Chondrocyte (in vitro differentiated cells): ENCODE measurements around the gene ARMC9. TPM values are rescaled to one million over a fixed set of nuclear protein-coding genes. Genes with fewer than 3 reads are reported as not detected.

Source experiments
- DNase-seq: peaks from one replicate; pipeline ENCODE4 v3.0.0; 2021; ENCODE audit warnings: mixed read lengths, low spot score
- H3K27ac Mint-ChIP-seq: one replicate; pipeline ENCODE4 v1.8.0; 2021; ENCODE audit warnings: mild to moderate bottlenecking, moderate library complexity, mixed read lengths; ENCODE audit not compliant: unreplicated experiment
- H3K27me3 Mint-ChIP-seq: 2 replicates; pipeline ENCODE4 v1.8.0; 2021; ENCODE audit warnings: low read depth, mixed read lengths
- H3K36me3 Mint-ChIP-seq: 2 replicates; pipeline ENCODE4 v1.8.0; 2021; ENCODE audit warnings: low read depth, mixed read lengths
- H3K4me1 Mint-ChIP-seq: 2 replicates; pipeline ENCODE4 v1.8.0; 2021; ENCODE audit warnings: low read depth, mild to moderate bottlenecking, mixed read lengths
- H3K4me3 Mint-ChIP-seq: one replicate; pipeline ENCODE4 v1.8.0; 2021; ENCODE audit warnings: mild to moderate bottlenecking, moderate library complexity, mixed read lengths; ENCODE audit not compliant: unreplicated experiment
- H3K9me3 Mint-ChIP-seq: 2 replicates; pipeline ENCODE4 v1.8.0; 2021; ENCODE audit warnings: low read depth, mixed read lengths
- total RNA-seq: library from RNA; stranded (reverse); gene quantifications from 3 replicates; pipeline ENCODE4 v1.2.1, GENCODE V29; 2021
- TF ChIP-seq, protein P1 (sequence below): fragments of 200-600 bp; sonication (generic); IDR thresholded peaks from 2 replicates; pipeline ENCODE4 v1.5.0; 2021; ENCODE audit warnings: antibody characterized with exemption, mild to moderate bottlenecking, moderate library complexity

The ARMC9 gene
- total RNA-seq, 1 donor from 2014 or later = 188 TPM

DNA sequence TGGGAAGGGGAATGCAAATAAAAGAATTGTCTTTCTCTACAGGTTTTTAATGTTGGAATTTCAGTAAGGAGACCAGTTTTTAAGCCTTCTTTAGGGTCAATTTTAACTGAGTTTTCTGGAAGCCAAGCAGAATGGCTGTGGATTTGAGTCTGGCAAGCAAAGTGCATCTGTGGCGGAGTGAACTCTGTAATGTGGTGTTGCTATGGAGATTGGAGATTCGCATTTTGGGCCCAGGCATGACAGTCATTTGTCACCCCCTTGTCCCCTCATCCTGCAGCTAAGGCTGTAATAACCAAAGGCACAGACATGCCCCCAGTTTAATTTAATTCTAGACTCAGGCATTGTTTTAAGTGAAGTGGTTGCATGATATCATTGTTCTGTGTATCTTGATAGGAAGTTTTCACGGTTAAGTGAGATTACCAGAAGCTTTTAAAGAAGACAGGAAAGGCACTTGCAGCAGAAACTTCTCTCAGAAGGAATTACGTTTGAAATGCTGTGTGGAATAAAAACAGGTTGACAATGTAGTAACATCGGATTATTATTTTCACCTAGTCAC lies 30.6 kb downstream of the ARMC9 start:
- no peak overlapping the region for H3K4me3 Mint-ChIP-seq

DNA sequence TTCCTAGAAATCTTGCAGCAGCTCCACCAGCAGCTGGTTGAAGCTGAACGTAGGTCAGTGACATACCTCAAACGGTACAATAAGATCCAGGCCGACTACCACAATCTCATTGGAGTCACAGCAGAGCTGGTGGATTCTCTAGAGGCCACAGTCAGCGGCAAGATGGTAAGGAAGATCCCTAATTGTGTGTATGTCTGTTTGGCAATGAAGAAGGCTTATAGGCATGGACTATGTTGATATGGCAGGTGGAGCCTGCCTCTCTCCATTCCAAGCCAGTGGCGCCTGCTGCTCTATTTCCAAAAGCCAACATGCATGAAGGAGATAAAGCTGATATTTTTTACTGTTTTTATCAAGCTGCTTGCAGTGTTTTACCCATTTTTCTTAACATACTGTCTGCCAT lies 36.8 kb downstream of the ARMC9 start:
- DNase-seq = no peak
- TF ChIP-seq, protein P1, sequence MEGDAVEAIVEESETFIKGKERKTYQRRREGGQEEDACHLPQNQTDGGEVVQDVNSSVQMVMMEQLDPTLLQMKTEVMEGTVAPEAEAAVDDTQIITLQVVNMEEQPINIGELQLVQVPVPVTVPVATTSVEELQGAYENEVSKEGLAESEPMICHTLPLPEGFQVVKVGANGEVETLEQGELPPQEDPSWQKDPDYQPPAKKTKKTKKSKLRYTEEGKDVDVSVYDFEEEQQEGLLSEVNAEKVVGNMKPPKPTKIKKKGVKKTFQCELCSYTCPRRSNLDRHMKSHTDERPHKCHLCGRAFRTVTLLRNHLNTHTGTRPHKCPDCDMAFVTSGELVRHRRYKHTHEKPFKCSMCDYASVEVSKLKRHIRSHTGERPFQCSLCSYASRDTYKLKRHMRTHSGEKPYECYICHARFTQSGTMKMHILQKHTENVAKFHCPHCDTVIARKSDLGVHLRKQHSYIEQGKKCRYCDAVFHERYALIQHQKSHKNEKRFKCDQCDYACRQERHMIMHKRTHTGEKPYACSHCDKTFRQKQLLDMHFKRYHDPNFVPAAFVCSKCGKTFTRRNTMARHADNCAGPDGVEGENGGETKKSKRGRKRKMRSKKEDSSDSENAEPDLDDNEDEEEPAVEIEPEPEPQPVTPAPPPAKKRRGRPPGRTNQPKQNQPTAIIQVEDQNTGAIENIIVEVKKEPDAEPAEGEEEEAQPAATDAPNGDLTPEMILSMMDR = no peak
- H3K4me3 Mint-ChIP-seq = no peak overlapping the region
- H3K27me3 Mint-ChIP-seq = no peaks in the 10 kb centered on the region
- no peaks in the 10 kb centered on the region for H3K9me3 Mint-ChIP-seq
- H3K4me1 Mint-ChIP-seq = peaks cover 3% of the 10 kb centered on the region
- H3K36me3 Mint-ChIP-seq = peaks cover 23% of the 10 kb centered on the region
- no peak overlapping the region for H3K27ac Mint-ChIP-seq

More for the DNA sequence above, 30.6 kb downstream of the ARMC9 start:
- TF ChIP-seq, protein P1 = no peak
- no peak for DNase-seq
- Mint-ChIP-seq H3K4me1 (peaks cover 43% of the 10 kb centered on the region), H3K27ac (peak overlapping the region; percentile 68), H3K36me3 (peaks cover 19% of the 10 kb centered on the region), H3K27me3 (no peaks in the 10 kb centered on the region), H3K9me3 (no peaks in the 10 kb centered on the region)

DNA sequence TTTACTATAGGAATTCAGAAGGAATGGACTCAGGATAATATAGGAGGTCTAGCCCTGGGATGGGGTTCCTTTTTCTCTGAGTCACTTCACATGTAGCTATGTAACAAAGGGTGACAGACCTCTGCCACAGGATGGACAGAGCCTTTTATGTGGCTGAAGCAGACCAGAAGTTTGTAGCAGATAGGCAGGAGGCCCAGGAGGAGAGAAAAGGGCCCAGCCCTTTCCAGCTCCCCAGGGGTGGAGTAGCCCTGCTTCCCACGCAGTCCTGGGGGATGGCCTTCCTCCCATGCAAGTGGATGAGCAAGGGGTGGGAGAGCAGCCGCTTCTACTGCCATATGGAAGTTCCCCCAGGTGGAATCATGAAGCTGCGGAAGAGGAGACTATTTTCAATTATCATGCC lies 40.3 kb downstream of the ARMC9 start:
- Mint-ChIP-seq H3K27me3 (no peaks in the 10 kb centered on the region), H3K4me1 (peaks cover 6% of the 10 kb centered on the region), H3K36me3 (peaks cover 35% of the 10 kb centered on the region), H3K4me3 (no peak overlapping the region), H3K27ac (no peak overlapping the region), H3K9me3 (no peaks in the 10 kb centered on the region)
- DNase-seq = no peak
- TF ChIP-seq, protein P1 = no peak

DNA sequence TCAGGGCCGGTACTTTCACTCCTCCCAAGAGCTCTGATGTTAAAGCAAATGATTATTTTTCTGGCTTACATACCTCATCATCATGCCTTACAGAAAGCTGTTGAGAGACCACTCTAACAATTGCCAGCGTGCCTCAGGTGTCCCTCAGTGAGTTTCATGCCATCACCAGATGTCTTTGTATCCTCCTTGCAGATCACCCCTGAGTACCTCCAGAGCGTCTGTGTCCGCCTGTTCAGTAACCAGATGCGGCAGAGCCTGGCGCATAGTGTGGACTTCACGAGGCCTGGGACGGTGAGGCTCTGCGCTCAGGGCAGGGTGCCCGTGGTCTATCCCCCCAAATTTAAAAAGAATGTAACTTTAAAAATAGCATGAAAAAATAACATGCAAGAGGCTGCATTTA lies 41.3 kb downstream of the ARMC9 start:
- H3K4me3 Mint-ChIP-seq = no peak overlapping the region
- H3K36me3 Mint-ChIP-seq = peaks cover 40% of the 10 kb centered on the region
- H3K9me3 Mint-ChIP-seq = no peaks in the 10 kb centered on the region
- H3K27me3 Mint-ChIP-seq = no peaks in the 10 kb centered on the region
- no peak overlapping the region for H3K27ac Mint-ChIP-seq
- no peak for DNase-seq
- H3K4me1 Mint-ChIP-seq = peaks cover 7% of the 10 kb centered on the region
- TF ChIP-seq, protein P1 = no peak

DNA sequence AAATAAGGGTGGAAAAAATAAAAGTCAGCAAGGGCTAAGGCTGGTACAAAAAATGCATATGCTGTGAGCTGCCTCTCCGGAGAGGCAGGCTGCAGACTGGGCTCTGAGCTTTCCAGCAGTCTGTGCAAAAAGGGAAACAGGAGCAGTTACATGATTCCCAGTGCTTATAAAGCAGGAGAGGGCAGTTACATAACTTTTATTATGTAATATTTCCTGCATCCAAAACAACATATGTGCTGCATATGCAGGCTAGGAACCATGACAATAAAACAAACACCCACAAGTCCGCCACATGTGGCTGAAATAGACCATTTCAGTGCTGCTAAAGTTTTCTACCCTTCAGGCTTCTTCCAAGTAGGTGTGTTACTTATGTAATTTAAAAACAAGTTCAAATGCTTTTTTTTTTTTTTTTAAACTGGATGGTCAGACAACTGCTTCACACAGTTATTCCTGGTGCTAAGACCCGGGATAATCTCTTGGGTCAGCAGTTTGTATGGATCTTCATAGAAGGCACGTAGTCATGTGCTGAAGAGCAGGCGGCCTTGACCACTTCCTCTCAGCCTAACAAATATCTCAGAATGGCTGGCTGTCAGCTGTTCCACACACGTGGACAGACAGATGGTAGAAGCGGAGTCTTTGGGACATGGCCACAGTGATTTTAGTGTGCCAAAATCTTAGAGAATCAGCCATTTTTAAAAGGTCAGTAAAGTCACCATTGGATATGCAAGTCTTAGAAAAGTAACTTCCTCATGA lies 43.5 kb downstream of the ARMC9 start:
- peaks cover 46% of the 10 kb centered on the region for H3K36me3 Mint-ChIP-seq

More for the DNA sequence above, 43.5 kb downstream of the ARMC9 start:
- no peak for DNase-seq
- no peak overlapping the region for H3K4me3 Mint-ChIP-seq
- H3K27me3 Mint-ChIP-seq = no peaks in the 10 kb centered on the region
- TF ChIP-seq, protein P1 = no peak
- H3K4me1 Mint-ChIP-seq = peaks cover 7% of the 10 kb centered on the region
- H3K27ac Mint-ChIP-seq = peak overlapping the region; percentile 63
- no peaks in the 10 kb centered on the region for H3K9me3 Mint-ChIP-seq
